Left lung (tissue), 10 donors: ENCODE measurements around the gene KEL. TPM values are rescaled to one million over a fixed set of nuclear protein-coding genes. Genes with fewer than 3 reads are reported as not detected.

Source experiments
- ATAC-seq: fragments of 200-7000 bp; cut with Tn5 transposase; one replicate; pipeline ENCODE4 v1.9.1; 2020; ENCODE audit warnings: moderate library complexity
- DNase-seq, 4 donors: peaks; one replicate each; pipeline ENCODE4 v3.0.0-alpha.2; 2013 to 2020
- H3K27ac ChIP-seq, 2 donors: fragments of 200-600 bp; sonication (generic) in 1 of 2; one replicate each; pipeline versions ENCODE4 v1.5.0 to v1.8.0; 2020 to 2021
- H3K27me3 ChIP-seq, 2 donors: fragments of 200-600 bp; sonication (generic) in 1 of 2; one replicate each; pipeline versions ENCODE4 v1.5.0 to v1.8.0; 2020 to 2021
- H3K36me3 ChIP-seq, 2 donors: fragments of 200-600 bp; sonication (generic) in 1 of 2; one replicate each; pipeline versions ENCODE4 v1.5.0 to v1.8.0; 2020 to 2021
- H3K4me1 ChIP-seq, 2 donors: fragments of 200-600 bp; one replicate each; pipeline ENCODE4 v1.8.0; 2021
- H3K4me3 ChIP-seq, 2 donors: fragments of 200-600 bp; sonication (generic) in 1 of 2; one replicate each; pipeline versions ENCODE4 v1.5.0 to v1.8.0; 2020 to 2021; ENCODE audit warnings: mild to moderate bottlenecking in 1 of 2
- H3K9me3 ChIP-seq, 2 donors: fragments of 200-600 bp; sonication (generic) in 1 of 2; one replicate each; pipeline versions ENCODE4 v1.5.0 to v1.8.0; 2020 to 2021
- CTCF ChIP-seq, 2 donors: fragments of 200-600 bp; sonication (generic) in 1 of 2; IDR thresholded peaks; one replicate each; pipeline versions ENCODE4 v1.5.0 to v1.8.0; 2021; ENCODE audit warnings: antibody characterized with exemption in 2 of 2
- intact Hi-C, 2 donors: fragments of 100-400 bp; cut with DNase I; formaldehyde crosslinking; loops; one replicate each; pipeline versions ENCODE4 v1.11.2 to v1.14.2; 2022
- polyA plus RNA-seq, 6 donors: library from polyadenylated mRNA; unstranded; fragments of 120-200 nt; gene quantifications; one replicate each; pipeline ENCODE4 v1.2.1, GENCODE V29; 2013; ENCODE audit not compliant: insufficient read length in 6 of 6
- total RNA-seq, 2 donors: library from RNA; stranded (reverse); fragmentation: NEBNext Ultra II Directional; extraction: Animal tissue kit (Norgen Biotek cat#: 25700); gene quantifications; one replicate each; pipeline ENCODE4 v1.2.1, GENCODE V29; 2021
- donor health status: DM: no; HTN: yes; CAD: no.
- donor health status: DM: no; HTN: no; CAD: no.

KEL gene
- total and polyA plus RNA-seq, 8 donors, result 0.58 to 3.1 (median 1.9) TPM

- Histone ChIP-seq H3K27me3 (no peaks in the 10 kb centered on the region), H3K9me3 (peaks cover 0 to 18% of the 10 kb centered on the region in 2 donors), H3K4me1 (no peaks in the 10 kb centered on the region), H3K4me3 (no peak overlapping the region), H3K36me3 (no peaks in the 10 kb centered on the region), H3K27ac (no peak overlapping the region)
- no peak for TF ChIP-seq CTCF (IDR thresholded peaks at IDR 0.05)
- intact Hi-C loops, result no loop called here
- no peak for ATAC-seq
- no peak for DNase-seq
These were observed 7.4 kb downstream of the KEL start for GRCh38 chr7:142954680-142955268.

- no peak overlapping the region for H3K4me3 ChIP-seq
- DNase-seq (no peak), ATAC-seq (no peak)
- H3K27ac ChIP-seq, result no peak overlapping the region
- H3K36me3 ChIP-seq, result no peaks in the 10 kb centered on the region
- TF ChIP-seq CTCF (IDR thresholded peaks at IDR 0.05), result no peak
- peaks cover 0 to 13% of the 10 kb centered on the region in 2 donors for H3K9me3 ChIP-seq
- no peaks in the 10 kb centered on the region for H3K4me1 ChIP-seq
- no peaks in the 10 kb centered on the region for H3K27me3 ChIP-seq
- intact Hi-C loops, result no loop called here
These were observed 11.9 kb downstream of the KEL start for GRCh38 chr7:142950235-142950634.

DNA sequence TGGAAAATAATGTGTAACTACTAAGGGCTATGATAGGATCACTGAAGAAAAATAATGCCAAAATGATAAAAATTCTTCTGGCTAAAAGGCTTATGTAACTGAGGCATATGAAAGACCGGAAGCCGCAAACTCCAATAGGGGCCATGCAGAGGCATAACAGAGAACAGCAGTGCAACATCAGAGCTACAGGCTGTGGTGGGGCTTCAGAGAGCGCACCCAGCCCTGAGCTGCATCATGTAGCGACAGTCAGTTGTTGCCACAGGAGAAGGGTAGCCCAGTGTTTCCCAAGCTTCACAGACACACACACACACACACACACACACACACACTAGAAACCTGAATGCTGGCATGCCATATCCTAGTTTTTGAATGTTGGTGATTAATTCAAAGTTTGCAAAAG is 13.6 kb downstream of the KEL start:
- Histone ChIP-seq H3K27me3 (no peaks in the 10 kb centered on the region), H3K27ac (no peak overlapping the region)

DNA sequence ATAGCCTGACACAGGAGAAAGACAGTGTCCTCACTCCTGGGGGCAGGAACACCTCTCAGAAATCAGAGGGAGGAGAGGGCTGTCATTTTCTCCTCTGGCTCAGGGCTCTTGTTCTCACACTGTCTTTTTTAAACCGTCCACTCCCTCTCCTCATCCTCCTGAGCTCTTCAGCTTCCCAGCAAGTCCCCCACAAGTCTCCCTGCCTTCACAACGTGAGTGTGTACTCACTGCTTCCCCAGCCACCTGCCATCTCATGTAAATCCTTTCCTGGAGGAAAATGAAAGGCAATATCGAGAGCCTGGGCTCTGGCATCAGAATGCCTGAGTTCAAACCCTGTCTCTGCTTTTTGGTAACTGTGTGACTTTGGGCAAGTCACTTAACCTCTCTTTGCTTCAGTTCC is 17.2 kb downstream of the KEL start:
- H3K27ac ChIP-seq, result no peak overlapping the region
- H3K4me1 ChIP-seq, result no peaks in the 10 kb centered on the region
- ATAC-seq, result no peak
- TF ChIP-seq CTCF (IDR thresholded peaks at IDR 0.05), result no peak
- no peaks in the 10 kb centered on the region for H3K9me3 ChIP-seq
- no peak overlapping the region for H3K4me3 ChIP-seq
- H3K27me3 ChIP-seq, result no peaks in the 10 kb centered on the region
- DNase-seq, result no peak
- no peaks in the 10 kb centered on the region for H3K36me3 ChIP-seq
- intact Hi-C loops, result no loop called here

More for the DNA sequence above, 13.6 kb downstream of the KEL start:
- Histone ChIP-seq H3K36me3 (no peaks in the 10 kb centered on the region), H3K9me3 (no peaks in the 10 kb centered on the region), H3K4me3 (no peak overlapping the region), H3K4me1 (no peaks in the 10 kb centered on the region)
- TF ChIP-seq CTCF (IDR thresholded peaks at IDR 0.05), result no peak
- intact Hi-C loops, result no loop called here
- ATAC-seq, result no peak
- no peak for DNase-seq

DNA sequence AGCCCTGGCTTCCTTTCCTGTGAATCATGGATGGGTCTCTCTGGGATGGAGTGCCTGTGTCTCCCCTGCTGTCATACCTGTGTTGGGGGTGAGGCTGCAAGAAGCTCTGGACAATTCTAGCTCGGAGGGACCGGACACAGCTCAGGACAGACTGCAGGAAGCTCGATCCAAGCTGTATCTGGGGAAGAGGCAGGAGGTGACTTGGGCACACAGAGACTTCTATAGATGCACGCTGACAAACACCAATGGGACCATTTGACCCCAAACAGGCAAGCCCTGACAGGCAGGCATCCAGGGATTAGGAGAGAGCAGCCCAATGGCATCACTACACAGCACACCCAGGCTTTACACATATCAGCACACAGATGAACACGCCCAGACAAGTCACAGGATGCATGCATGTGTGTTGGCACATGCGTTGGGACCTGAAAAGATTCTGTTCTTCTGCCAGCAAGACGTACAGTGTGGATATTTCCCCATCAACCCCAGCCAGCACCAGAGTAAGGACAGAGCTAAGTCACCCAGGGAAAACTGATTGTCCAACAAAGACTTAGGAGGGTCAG is 18.4 kb downstream of the KEL start:
- TF ChIP-seq CTCF (IDR thresholded peaks at IDR 0.05), result no peak
- H3K27ac ChIP-seq, result no peak overlapping the region
- no peaks in the 10 kb centered on the region for H3K27me3 ChIP-seq
- H3K4me3 ChIP-seq, result no peak overlapping the region
- H3K36me3 ChIP-seq, result no peaks in the 10 kb centered on the region
- no peaks in the 10 kb centered on the region for H3K9me3 ChIP-seq
- ATAC-seq (no peak), DNase-seq (no peak)
- intact Hi-C loops, result no loop called here
- H3K4me1 ChIP-seq, result no peaks in the 10 kb centered on the region
